GM12865 (cell line): Measurements from ENCODE around the gene MXRA5.

Experiments used
- DNase-seq: peaks from one replicate; pipeline ENCODE4 v3.0.0; 2010; ENCODE audit warnings: low read depth
- H3K4me3 ChIP-seq: 2 replicates; pipeline ENCODE4 v1.5.1; 2011; ENCODE audit warnings: mild to moderate bottlenecking, low read depth, low read length, control low read depth
- TF ChIP-seq, protein P1 (sequence below): IDR thresholded peaks from 2 replicates; pipeline ENCODE4 v1.5.1; 2011; ENCODE audit warnings: low read length, control low read depth, low read depth, inconsistent platforms; ENCODE audit not compliant: insufficient read depth; ENCODE audit errors: missing control alignments

The MXRA5 gene

GRCh38 chrX:3268829-3269228, 77.6 kb downstream of the MXRA5 start:
- no peak for DNase-seq
- no peak overlapping the region for H3K4me3 ChIP-seq
- TF ChIP-seq, protein P1, sequence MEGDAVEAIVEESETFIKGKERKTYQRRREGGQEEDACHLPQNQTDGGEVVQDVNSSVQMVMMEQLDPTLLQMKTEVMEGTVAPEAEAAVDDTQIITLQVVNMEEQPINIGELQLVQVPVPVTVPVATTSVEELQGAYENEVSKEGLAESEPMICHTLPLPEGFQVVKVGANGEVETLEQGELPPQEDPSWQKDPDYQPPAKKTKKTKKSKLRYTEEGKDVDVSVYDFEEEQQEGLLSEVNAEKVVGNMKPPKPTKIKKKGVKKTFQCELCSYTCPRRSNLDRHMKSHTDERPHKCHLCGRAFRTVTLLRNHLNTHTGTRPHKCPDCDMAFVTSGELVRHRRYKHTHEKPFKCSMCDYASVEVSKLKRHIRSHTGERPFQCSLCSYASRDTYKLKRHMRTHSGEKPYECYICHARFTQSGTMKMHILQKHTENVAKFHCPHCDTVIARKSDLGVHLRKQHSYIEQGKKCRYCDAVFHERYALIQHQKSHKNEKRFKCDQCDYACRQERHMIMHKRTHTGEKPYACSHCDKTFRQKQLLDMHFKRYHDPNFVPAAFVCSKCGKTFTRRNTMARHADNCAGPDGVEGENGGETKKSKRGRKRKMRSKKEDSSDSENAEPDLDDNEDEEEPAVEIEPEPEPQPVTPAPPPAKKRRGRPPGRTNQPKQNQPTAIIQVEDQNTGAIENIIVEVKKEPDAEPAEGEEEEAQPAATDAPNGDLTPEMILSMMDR = no peak

DNA sequence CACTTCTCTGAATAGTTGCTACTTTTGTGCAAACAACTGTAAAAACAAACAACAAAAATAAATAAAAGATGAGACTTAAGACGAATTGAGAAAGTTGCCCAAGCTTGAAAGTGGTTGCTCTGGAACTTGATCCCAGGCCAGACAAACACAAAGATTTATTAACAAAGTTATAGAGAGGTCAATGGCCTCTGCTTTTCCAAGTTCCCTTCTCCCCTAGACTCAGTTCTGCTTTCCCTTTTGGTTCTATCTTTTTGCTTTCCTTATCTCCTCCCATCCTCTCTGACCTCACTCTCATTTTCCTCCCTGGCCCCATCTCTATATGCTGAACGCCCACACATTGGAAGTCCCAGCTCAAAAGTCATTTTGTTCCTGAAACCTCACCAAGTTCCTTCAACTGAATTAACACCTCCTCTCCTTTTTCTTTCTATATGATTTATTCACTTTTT, 82.7 kb downstream of the MXRA5 start:
- TF ChIP-seq, protein P1 = no peak
- no peak for DNase-seq
- H3K4me3 ChIP-seq = no peak overlapping the region

DNA sequence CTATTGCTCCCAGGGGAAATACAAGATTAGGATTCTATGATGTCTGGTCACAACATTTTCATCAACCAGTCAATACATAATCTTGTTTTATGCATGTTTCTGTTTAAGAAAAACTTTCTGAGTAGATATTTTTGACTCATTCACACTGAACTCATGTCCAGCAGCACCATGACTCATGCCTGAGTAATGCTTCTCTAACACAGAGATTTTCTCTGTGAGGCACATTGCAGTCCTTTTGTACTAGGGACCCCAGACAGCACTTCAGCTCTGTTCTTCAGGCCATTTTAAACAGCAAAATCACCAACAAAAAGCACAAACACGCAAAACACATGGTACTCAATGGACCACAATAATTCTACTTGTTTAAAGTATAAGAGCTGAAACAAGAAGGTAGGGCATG, 83.6 kb downstream of the MXRA5 start:
- TF ChIP-seq, protein P1 = no peak
- DNase-seq = no peak
- H3K4me3 ChIP-seq = no peak overlapping the region
